A549 (cell line): ENCODE results near the gene CCDC85C. TPM values are rescaled to one million over a fixed set of nuclear protein-coding genes. Genes with fewer than 3 reads are reported as not detected.

Experiments
- ATAC-seq, 2 experiments: fragments of 200-7000 bp in 1 of 2; fragments of >200 bp in 1 of 2; cut with Nextera tagmentation in 1 of 2; cut with Tn5 transposase in 1 of 2; 3 replicates each; pipeline versions ENCODE4 v1.8.0 to v1.9.1; 2018 to 2020; ENCODE audit warnings: mild to moderate bottlenecking in 1 of 2, moderate library complexity in 1 of 2
- CTCF ChIA-PET: fragments of 300-600 bp; sonication (Branson Sonifier 250); formaldehyde crosslinking; extraction: SDS; loops from one replicate; lab custom pipeline; 2021; ENCODE audit warnings: antibody characterized with exemption, inconsistent platforms; lab: Yijun Ruan, JAX
- POLR2A ChIA-PET: fragments of 350-600 bp; formaldehyde crosslinking; extraction: SDS; loops from one replicate; lab custom pipeline; 2021; ENCODE audit warnings: antibody characterized with exemption, inconsistent platforms; lab: Yijun Ruan, JAX
- DNase-seq, 2 experiments: peaks; one replicate each; pipeline versions ENCODE4 v3.0.0 to v3.0.0-alpha.2; 2011 to 2016; ENCODE audit warnings: low read depth in 1 of 2, low spot score in 1 of 2
- FAIRE-seq: peaks from 2 replicates; lab custom pipeline; 2011; peaks lifted over from hg19 to GRCh38; lab: Jason Lieb, UNC
- H3K27ac ChIP-seq, 2 experiments: fragments of >200 bp; sonication (Bioruptor Twin); formaldehyde crosslinking; 3 replicates each; pipeline ENCODE4 v1.5.1; 2016 to 2017
- H3K4me1 ChIP-seq: fragments of >200 bp; sonication (Bioruptor Twin); formaldehyde crosslinking; 3 replicates; pipeline ENCODE4 v1.6.1; 2016
- H3K4me2 ChIP-seq: fragments of >200 bp; sonication (Bioruptor Twin); formaldehyde crosslinking; 3 replicates; pipeline ENCODE4 v1.6.1; 2016
- H3K4me3 ChIP-seq: fragments of >200 bp; sonication (Bioruptor Twin); formaldehyde crosslinking; 3 replicates; pipeline ENCODE4 v1.5.1; 2016
- H3K9me3 ChIP-seq: fragments of >200 bp; sonication (Bioruptor Twin); formaldehyde crosslinking; 3 replicates; pipeline ENCODE4 v1.6.1; 2016
- ATOH8 ChIP-seq: fragments of 250-450 bp; sonication (Bioruptor Pico); IDR thresholded peaks from 2 replicates; pipeline ENCODE4 v1.5.0; 2020; ENCODE audit warnings: low read depth, mild to moderate bottlenecking, moderate library complexity
- BCL3 ChIP-seq: fragments of >200 bp; sonication (Bioruptor Twin); formaldehyde crosslinking; IDR thresholded peaks from 3 replicates; pipeline ENCODE4 v1.6.1; 2016
- CHD2 ChIP-seq: fragments of 150-350 bp; IDR thresholded peaks from 2 replicates; pipeline ENCODE4 v1.6.1; 2014; ENCODE audit warnings: low read length; ENCODE audit not compliant: partially characterized antibody
- CHD4 ChIP-seq: fragments of 200-600 bp; sonication (generic); IDR thresholded peaks from 2 replicates; pipeline ENCODE4 v1.6.1; 2016; ENCODE audit warnings: antibody characterized with exemption, mild to moderate bottlenecking, borderline replicate concordance
- CTCF ChIP-seq: fragments of >200 bp; sonication (Bioruptor Twin); formaldehyde crosslinking; IDR thresholded peaks from 3 replicates; pipeline ENCODE4 v1.5.1; 2016
- E2F6 ChIP-seq: IDR thresholded peaks from 2 replicates; pipeline ENCODE4 v1.6.1; 2012; ENCODE audit warnings: low read depth, borderline replicate concordance
- EHF ChIP-seq: fragments of 250-450 bp; sonication (Bioruptor Pico); IDR thresholded peaks from 2 replicates; pipeline ENCODE4 v1.5.0; 2020; ENCODE audit warnings: mild to moderate bottlenecking
- EHMT2 ChIP-seq: fragments of 200-600 bp; sonication (generic); IDR thresholded peaks from 2 replicates; pipeline ENCODE4 v1.6.1; 2016; ENCODE audit warnings: antibody characterized with exemption, low read depth, mild to moderate bottlenecking, moderate library complexity
- ESRRA ChIP-seq: fragments of 150-350 bp; IDR thresholded peaks from 2 replicates; pipeline ENCODE4 v1.6.1; 2014; ENCODE audit warnings: mild to moderate bottlenecking, low read length, borderline replicate concordance
- FOSB ChIP-seq: fragments of 250-450 bp; sonication (Bioruptor Pico); IDR thresholded peaks from 2 replicates; pipeline ENCODE4 v1.5.0; 2020; ENCODE audit warnings: mild to moderate bottlenecking, moderate library complexity
- HMGXB4 ChIP-seq: fragments of 250-450 bp; sonication (Bioruptor Pico); IDR thresholded peaks from 2 replicates; pipeline ENCODE4 v1.5.0; 2021; ENCODE audit warnings: mild to moderate bottlenecking, moderate library complexity, borderline replicate concordance
- HOXB13 ChIP-seq: fragments of 250-450 bp; sonication (Bioruptor Pico); IDR thresholded peaks from 2 replicates; pipeline ENCODE4 v1.5.0; 2020; ENCODE audit warnings: low read depth, mild to moderate bottlenecking, moderate library complexity
- HOXB5 ChIP-seq: fragments of 250-450 bp; sonication (Bioruptor Pico); IDR thresholded peaks from 2 replicates; pipeline ENCODE4 v1.5.0; 2020; ENCODE audit warnings: mild to moderate bottlenecking, moderate library complexity
- JUN ChIP-seq, 2 experiments: fragments of >200 bp; sonication (Bioruptor Twin); formaldehyde crosslinking; IDR thresholded peaks; 2 replicates in 1 of 2; 3 replicates in 1 of 2; pipeline ENCODE4 v1.6.1; 2016 to 2017
- KDM5A ChIP-seq: fragments of 200-600 bp; sonication (generic); IDR thresholded peaks from 2 replicates; pipeline ENCODE4 v1.6.1; 2016; ENCODE audit warnings: antibody characterized with exemption, mild to moderate bottlenecking
- MAFK ChIP-seq: fragments of 450-650 bp; IDR thresholded peaks from 2 replicates; pipeline ENCODE4 v1.6.1; 2014; ENCODE audit not compliant: partially characterized antibody
- MAZ ChIP-seq: fragments of 150-350 bp; IDR thresholded peaks from 2 replicates; pipeline ENCODE4 v1.6.1; 2014; ENCODE audit warnings: antibody characterized with exemption, low read depth, low read length, borderline replicate concordance
- MYC ChIP-seq: IDR thresholded peaks from 2 replicates; pipeline ENCODE4 v1.6.1; 2012; ENCODE audit warnings: mild to moderate bottlenecking, inconsistent platforms, low read length, improper control_type of control experiment, borderline replicate concordance
- NFE2L2 ChIP-seq: fragments of 150-350 bp; conservative IDR thresholded peaks from 2 replicates; pipeline ENCODE4 v1.6.1; 2014; ENCODE audit warnings: low read length
- PBX3 ChIP-seq: IDR thresholded peaks from 2 replicates; pipeline ENCODE4 v1.6.1; 2012
- PHF8 ChIP-seq: fragments of 200-600 bp; sonication (generic); IDR thresholded peaks from 2 replicates; pipeline ENCODE4 v1.6.1; 2016; ENCODE audit warnings: low read depth, mild to moderate bottlenecking, antibody characterized with exemption, moderate library complexity, borderline replicate concordance
- RAD21 ChIP-seq, 2 experiments: fragments of >200 bp in 1 of 2; sonication (Bioruptor Twin) in 1 of 2; formaldehyde crosslinking in 1 of 2; IDR thresholded peaks in 1 of 2; conservative IDR thresholded peaks in 1 of 2; 2 replicates in 1 of 2; 3 replicates in 1 of 2; pipeline ENCODE4 v1.6.1; 2012 to 2018; ENCODE audit warnings: inconsistent platforms in 1 of 2
- RARB ChIP-seq: fragments of 250-450 bp; sonication (Bioruptor Pico); IDR thresholded peaks from 2 replicates; pipeline ENCODE4 v1.8.0; 2021; ENCODE audit warnings: mild to moderate bottlenecking, moderate library complexity
- SMC3 ChIP-seq: fragments of >200 bp; sonication (Bioruptor Twin); formaldehyde crosslinking; IDR thresholded peaks from 3 replicates; pipeline ENCODE4 v1.6.1; 2018; ENCODE audit warnings: inconsistent platforms
- SREBF2 ChIP-seq: fragments of 450-650 bp; IDR thresholded peaks from 2 replicates; pipeline ENCODE4 v1.6.1; 2014; ENCODE audit warnings: mild to moderate bottlenecking, moderate library complexity
- TP53 ChIP-seq: fragments of 250-450 bp; sonication (Bioruptor Pico); IDR thresholded peaks from 2 replicates; pipeline ENCODE4 v1.5.0; 2021; ENCODE audit warnings: mild to moderate bottlenecking, moderate library complexity
- USF2 ChIP-seq: fragments of 450-650 bp; IDR thresholded peaks from 2 replicates; pipeline ENCODE4 v1.6.1; 2014; ENCODE audit warnings: antibody characterized with exemption
- WGBS: methylation state at CpG from one replicate; pipeline ENCODE4 v1.1.6; 2017; ENCODE audit errors: missing lambda C conversion rate; 5-methylcytosine and 5-hydroxymethylcytosine counted together
- polyA plus RNA-seq, 4 experiments: library from polyadenylated mRNA; depleted of rRNA in 3 of 4; stranded (reverse); fragments of >200 nt; fragmentation: RNase III in 1 of 4; extraction: RNeasy Plus Mini Kit Qiagen cat#74134 plus additional on column Dnase treatment in 1 of 4; gene quantifications; 2 replicates in 3 of 4; 3 replicates in 1 of 4; pipeline ENCODE4 v1.2.3, GENCODE V29; 2011 to 2017

The CCDC85C gene
- polyA plus RNA-seq, 2 of the 4 experiments (the other 2 are of a cell fraction), result 11.4 to 31.4 TPM

- POLR2A ChIA-PET, result no interaction called here
- DNase-seq (no peak), ATAC-seq (no peak), FAIRE-seq (no peak)
- TF ChIP-seq ESRRA (no peak), BCL3 (no peak), NFE2L2 (no peak), KDM5A (no peak), HOXB13 (CRISPR knock-in tag) (no peak), HMGXB4 (CRISPR knock-in tag) (no peak), SREBF2 (no peak), RAD21 (conservative IDR thresholded peaks at IDR 0.05 in 1 of 2, IDR thresholded peaks at IDR 0.05 in 1 of 2) (no peak), HOXB5 (no peak), MYC (no peak), SMC3 (no peak), FOSB (CRISPR knock-in tag) (no peak), MAFK (no peak), PBX3 (no peak), USF2 (no peak), CHD4 (no peak), CTCF (no peak), E2F6 (no peak), TP53 (CRISPR knock-in tag) (no peak), PHF8 (no peak)
- no peak overlapping the region for H3K4me3 ChIP-seq
- H3K27ac ChIP-seq, result no peak overlapping the region
- 79% methylated on average over 6 of the region's 9 CpGs for WGBS
- no peaks in the 10 kb centered on the region for H3K9me3 ChIP-seq
- CTCF ChIA-PET, result interaction anchor here (0.8 kb wide), 1 partner anchor 147 kb away, joined by 3 read pairs; no protein-coding TSS in a partner anchor
- H3K4me1 ChIP-seq, result peaks cover 9% of the 10 kb centered on the region; the same call in 1 of the 3 replicates
- H3K4me2 ChIP-seq, result no peak overlapping the region
Observed at GRCh38 chr14:99650189-99650588, 46.2 kb upstream of the CCDC85C start.

- ATAC-seq, result no peak
- Histone ChIP-seq H3K4me1 (peaks cover 10% of the 10 kb centered on the region; the same call in 1 of the 3 replicates), H3K4me2 (no peak overlapping the region), H3K27ac (no peak overlapping the region), H3K4me3 (no peak overlapping the region), H3K9me3 (no peaks in the 10 kb centered on the region)
- POLR2A ChIA-PET, result no interaction called here
- DNase-seq, result no peak
- FAIRE-seq, result no peak
- WGBS, result 81% methylated on average over 8 of the region's 8 CpGs
- CTCF ChIA-PET, result interaction anchor here (0.8 kb wide), 1 partner anchor 147 kb away, joined by 3 read pairs; no protein-coding TSS in a partner anchor
- TF ChIP-seq USF2 (no peak), MAZ (no peak), JUN (IDR thresholded peaks at IDR 0.05) (no peak), CHD2 (no peak), KDM5A (no peak), E2F6 (no peak), RARB (no peak), EHMT2 (no peak), EHF (no peak), ATOH8 (no peak), SREBF2 (no peak)
Observed at GRCh38 chr14:99649643-99650042, 45.6 kb upstream of the CCDC85C start.
